Mammary epithelial cell (primary cell): ENCODE measurements around the gene ARHGAP15.
A peak's percentile ranks its signal among the peaks of the same experiment; 100 is the strongest.

Experiments
- CTCF ChIP-seq, 2 donors: IDR thresholded peaks in 1 of 2; conservative IDR thresholded peaks in 1 of 2; 2 replicates each; pipeline ENCODE4 v1.5.1; 2011 to 2012; ENCODE audit warnings: inconsistent platforms in 2 of 2, low read length in 2 of 2, mild to moderate bottlenecking in 2 of 2, control low read depth in 1 of 2, low read depth in 1 of 2; ENCODE audit not compliant: insufficient read depth in 1 of 2; ENCODE audit errors: extremely low read depth in 1 of 2
- EZH2 ChIP-seq: IDR thresholded peaks from 2 replicates; pipeline ENCODE4 v1.6.1; 2012; ENCODE audit warnings: low read length, inconsistent platforms, borderline replicate concordance

- TF ChIP-seq CTCF (conservative IDR thresholded peaks at IDR 0.05 in 1 of 2, IDR thresholded peaks at IDR 0.05 in 1 of 2; ENCODE audit: extremely low read depth in 1 of 2, insufficient read depth in 1 of 2, low read depth in 1 of 2, low read length in 2 of 2) (peak; percentile 3 to 32), EZH2 (no peak)
These were observed 133.9 kb downstream of the ARHGAP15 start for GRCh38 chr2:143263066-143263625.
